DMS53 treated with DMSO at 0.1 percent for 48 hours (cell line): ENCODE results near the gene ST6GALNAC3.

Experiments used
- DNase-seq: peaks from one replicate; lab custom pipeline; 2025; ENCODE audit not compliant: unreplicated experiment; lab: John Stamatoyannopoulos, UW

The ST6GALNAC3 gene

GRCh38 chr1:76140227-76140626 is 65.7 kb downstream of the ST6GALNAC3 start:
- DNase-seq = no peak

- DNase-seq = no peak
These were observed 67.4 kb downstream of the ST6GALNAC3 start for GRCh38 chr1:76141929-76142328.

GRCh38 chr1:76142771-76143540 is 68.4 kb downstream of the ST6GALNAC3 start:
- DNase-seq = no peak

- no peak for DNase-seq
These were observed 69.7 kb downstream of the ST6GALNAC3 start for GRCh38 chr1:76144247-76144646.

- no peak for DNase-seq
These were observed 70.8 kb downstream of the ST6GALNAC3 start for GRCh38 chr1:76145332-76145731.

GRCh38 chr1:76146184-76146583 is 71.6 kb downstream of the ST6GALNAC3 start:
- no peak for DNase-seq

- no peak for DNase-seq
These were observed 73.4 kb downstream of the ST6GALNAC3 start for GRCh38 chr1:76147917-76148316.

- DNase-seq = no peak
These were observed 73.9 kb downstream of the ST6GALNAC3 start for GRCh38 chr1:76148460-76148859.

GRCh38 chr1:76153841-76154205 is 79.3 kb downstream of the ST6GALNAC3 start:
- no peak for DNase-seq

GRCh38 chr1:76154206-76154956 is 79.8 kb downstream of the ST6GALNAC3 start:
- DNase-seq = peak; percentile 84

GRCh38 chr1:76156987-76157386 is 82.4 kb downstream of the ST6GALNAC3 start:
- no peak for DNase-seq

GRCh38 chr1:76158126-76158525 is 83.6 kb downstream of the ST6GALNAC3 start:
- no peak for DNase-seq

GRCh38 chr1:76160225-76160624 is 85.7 kb downstream of the ST6GALNAC3 start:
- no peak for DNase-seq

- no peak for DNase-seq
These were observed 86.9 kb downstream of the ST6GALNAC3 start for GRCh38 chr1:76161451-76161850.

- DNase-seq = no peak
These were observed 87.7 kb downstream of the ST6GALNAC3 start for GRCh38 chr1:76162254-76162653.

GRCh38 chr1:76164165-76164564 is 89.6 kb downstream of the ST6GALNAC3 start:
- DNase-seq = no peak

GRCh38 chr1:76170084-76170483 is 95.5 kb downstream of the ST6GALNAC3 start:
- no peak for DNase-seq

GRCh38 chr1:76170513-76170912 is 96.0 kb downstream of the ST6GALNAC3 start:
- no peak for DNase-seq

GRCh38 chr1:76176000-76176399 is 101.5 kb downstream of the ST6GALNAC3 start:
- no peak for DNase-seq

GRCh38 chr1:76177615-76178014 is 103.1 kb downstream of the ST6GALNAC3 start:
- DNase-seq = no peak

GRCh38 chr1:76179219-76179698 is 104.7 kb downstream of the ST6GALNAC3 start:
- no peak for DNase-seq

GRCh38 chr1:76185207-76185606 is 110.7 kb downstream of the ST6GALNAC3 start:
- no peak for DNase-seq
